GM19238 (cell line): Measurements from ENCODE around the gene KIF5C.
"Not testable (repeated sequence)": the region's sequence is repeated elsewhere in the genome, so short reads cannot be mapped to it uniquely, and the experiment has no call there.

ENCODE experiments used
- DNase-seq: peaks from one replicate; pipeline ENCODE4 v3.0.0; 2011; ENCODE audit warnings: low spot score; ENCODE audit not compliant: insufficient read length

Gene KIF5C

DNA sequence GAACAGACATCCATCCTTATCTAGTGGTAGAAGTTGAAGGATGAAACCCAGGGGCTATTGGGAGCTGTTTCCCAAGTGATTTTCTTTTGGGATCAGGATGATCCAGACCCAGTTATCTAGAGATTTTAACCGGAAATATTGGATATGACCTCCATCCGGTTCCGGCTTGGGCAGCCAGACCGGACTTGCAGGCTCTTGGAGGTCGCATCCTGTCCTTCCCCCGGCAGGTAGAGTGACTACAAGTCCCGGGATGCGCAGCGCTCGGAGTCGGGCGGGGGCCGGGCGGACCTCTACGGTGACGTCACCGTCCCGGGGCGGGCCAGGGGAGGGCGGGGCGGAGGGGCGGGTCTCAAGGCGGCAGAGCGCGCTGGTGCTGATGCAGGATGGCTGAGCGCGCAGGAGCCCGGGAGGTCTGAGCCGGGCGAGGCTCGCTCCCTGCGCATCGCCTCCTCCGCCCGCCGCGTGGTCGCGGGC lies at the start of gene KIF5C:
TSS of gene KIF5C (plus strand) at position 360 of the 474 bp plus-strand sequence. CDS start 391 bp downstream, outside the sequence.
- peak; percentile 84 for DNase-seq

DNA sequence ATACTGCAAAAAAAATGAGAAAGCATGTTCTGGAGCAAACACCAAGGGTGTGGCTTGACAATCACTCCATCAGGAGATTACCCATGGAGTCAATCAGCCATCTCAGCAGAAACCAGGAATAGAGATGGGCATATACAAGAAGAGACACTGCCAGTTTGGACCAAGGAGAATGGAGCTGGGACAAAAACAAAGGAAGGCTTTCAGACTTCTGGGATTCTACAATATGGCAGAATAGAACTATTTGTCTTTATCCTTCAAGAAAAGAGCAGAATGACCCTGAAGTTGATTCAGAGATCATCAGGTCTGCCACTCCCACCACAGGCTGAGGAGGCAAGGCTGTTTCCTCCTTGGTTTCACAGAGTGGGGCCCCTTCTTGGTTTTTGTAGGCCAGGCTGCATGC lies 48.2 kb upstream of the KIF5C start:
- no peak for DNase-seq

DNA sequence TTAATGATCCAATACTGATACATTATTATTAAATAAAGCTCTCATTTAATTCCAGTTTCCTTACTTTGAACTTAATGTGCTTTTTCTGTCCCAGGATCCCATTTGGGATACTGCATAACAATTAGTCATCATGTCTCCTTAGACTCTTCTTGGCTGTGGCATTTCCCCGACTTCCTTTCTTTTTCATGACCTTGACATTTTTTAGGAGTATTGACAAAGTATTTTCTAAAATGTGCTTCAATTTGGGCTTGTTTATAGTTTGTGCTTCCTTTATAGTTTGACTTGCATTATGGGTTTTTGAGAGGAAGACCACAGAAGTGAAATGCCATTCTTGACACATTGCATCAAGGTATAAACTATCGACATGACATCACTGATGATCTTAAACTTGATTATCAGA lies 46.1 kb upstream of the KIF5C start:
- DNase-seq, result no peak

DNA sequence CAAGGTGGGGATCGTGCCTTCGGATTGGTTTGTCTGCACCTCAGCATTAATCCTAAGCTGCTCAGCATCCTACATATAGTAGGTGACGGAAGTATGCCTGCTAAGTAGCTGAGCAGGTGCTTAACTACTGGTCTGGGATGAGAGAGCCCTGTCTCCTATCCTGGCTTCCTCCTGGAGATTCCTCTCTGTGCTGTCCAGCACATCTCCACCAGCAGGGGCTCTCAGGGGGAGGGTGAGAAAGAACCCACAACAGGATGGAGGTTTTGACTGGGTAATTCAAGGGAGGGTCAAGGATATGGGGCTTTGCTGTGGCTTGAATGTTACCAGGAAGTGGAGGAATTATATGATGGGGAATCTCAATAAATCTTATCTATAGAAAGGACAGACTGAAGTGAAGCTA lies 45.4 kb upstream of the KIF5C start:
- no peak for DNase-seq

DNA sequence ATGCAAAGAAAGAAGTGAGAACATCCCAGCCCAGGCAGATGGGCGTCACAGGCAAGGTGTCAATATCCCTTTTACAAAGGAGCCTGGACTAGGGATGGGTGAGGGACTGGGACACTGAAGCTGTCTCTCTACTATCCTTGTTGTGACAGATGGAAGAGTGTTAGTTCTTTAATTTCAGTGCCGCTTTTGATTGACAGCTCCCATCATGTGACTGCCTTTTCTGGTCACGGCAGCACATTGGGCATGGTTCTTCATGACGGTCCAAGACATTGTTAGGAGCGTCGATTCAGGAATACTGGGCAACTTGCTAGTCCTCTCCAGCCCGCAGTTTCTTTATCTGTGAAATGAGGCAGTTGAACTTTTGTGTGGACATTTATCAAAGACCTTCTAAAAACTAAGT lies 42.4 kb upstream of the KIF5C start:
- no peak for DNase-seq

DNA sequence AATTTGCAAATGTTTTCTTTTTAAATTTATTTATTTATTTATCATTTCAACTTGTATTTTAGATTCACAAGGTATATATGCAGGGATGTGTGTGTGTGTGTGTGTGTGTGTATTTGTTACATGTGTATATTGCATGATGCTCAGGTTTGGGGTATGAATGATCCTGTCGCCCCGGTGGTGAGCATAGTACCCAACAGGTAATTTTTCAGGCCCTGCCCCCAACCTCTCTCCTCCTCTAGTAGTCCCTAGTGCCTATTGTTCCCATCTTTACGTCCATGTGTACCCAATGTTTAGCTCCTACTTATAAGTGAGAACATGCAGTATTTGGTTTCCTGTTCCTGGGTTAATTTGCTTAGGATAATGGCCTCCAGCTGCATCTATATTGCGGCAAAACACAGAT lies 33.0 kb upstream of the KIF5C start:
- no peak for DNase-seq

DNA sequence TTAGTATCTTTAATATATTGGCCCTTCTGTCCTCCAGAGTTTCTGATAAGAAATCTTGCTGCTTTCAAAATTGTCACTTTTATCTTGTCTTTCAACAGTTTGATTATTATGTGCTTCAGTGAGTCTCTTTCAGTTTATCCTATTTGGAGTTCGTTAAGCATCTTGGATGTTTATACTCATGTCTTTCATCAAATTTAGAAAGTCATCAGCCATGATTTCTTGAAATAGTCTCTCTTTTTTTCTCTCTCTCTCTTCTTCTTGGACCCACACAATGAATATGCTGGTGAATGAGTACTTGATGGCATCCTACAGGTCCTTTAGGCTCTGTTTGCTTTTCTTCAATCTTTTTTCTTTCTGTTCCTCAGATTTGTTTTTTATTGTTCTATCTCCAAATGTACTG lies 26.9 kb upstream of the KIF5C start:
- DNase-seq, result no peak

DNA sequence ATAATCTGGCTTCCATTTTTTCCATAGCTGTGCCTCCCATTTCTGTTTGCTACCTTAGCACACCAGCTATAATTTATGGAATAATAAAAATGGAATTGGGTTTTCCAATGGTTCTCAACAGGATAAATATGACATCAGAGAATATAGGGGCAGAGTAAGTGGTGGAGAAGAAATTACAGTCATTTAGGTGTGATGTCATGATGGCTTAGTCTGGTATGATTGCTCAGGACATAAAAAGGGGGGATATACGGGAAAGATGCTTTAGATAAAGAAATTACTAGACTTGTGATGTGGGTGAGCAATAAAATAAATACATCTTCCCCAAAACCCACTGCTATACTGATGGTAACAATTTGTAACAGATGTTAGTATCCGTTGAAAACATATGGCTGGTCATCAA lies 21.6 kb upstream of the KIF5C start:
- DNase-seq, result no peak

DNA sequence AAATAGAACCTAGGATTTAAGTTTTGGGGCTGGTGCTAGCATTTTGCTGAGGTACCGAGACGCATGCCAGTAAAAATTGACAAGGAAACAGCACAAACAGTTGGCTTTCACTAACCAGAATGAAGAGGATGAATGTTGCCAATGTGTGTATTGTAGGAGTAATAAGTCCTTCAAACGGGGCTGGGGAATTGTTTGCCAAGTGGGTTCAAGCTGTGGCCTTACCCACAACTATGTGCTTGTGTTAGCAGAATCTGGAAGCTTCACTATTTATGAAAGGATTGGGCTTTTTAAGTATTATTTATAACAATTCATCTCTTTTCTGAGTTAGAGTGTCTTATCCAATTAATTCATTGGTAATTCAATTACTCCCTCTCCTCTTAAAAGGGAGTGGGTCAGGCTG lies 15.0 kb upstream of the KIF5C start:
- no peak for DNase-seq

DNA sequence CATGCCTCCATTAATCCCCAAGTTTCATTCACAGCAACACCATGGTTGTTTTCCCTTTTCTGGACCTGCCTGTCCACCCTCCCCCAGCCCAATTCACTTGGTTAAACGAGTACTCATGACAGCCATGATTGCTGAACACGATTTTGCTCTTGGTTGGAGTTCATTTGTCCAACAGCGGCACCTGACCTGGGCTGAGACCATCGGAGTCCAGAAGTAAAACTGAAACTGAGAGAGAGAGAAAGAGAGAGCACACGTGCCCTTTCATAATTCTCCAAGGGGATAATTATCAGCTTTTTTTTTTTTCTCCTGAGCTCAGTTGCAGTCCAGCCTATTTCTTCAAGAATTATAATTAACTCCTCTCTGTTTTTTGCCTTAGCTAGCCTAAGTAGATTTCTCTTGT lies 13.7 kb upstream of the KIF5C start:
- no peak for DNase-seq

DNA sequence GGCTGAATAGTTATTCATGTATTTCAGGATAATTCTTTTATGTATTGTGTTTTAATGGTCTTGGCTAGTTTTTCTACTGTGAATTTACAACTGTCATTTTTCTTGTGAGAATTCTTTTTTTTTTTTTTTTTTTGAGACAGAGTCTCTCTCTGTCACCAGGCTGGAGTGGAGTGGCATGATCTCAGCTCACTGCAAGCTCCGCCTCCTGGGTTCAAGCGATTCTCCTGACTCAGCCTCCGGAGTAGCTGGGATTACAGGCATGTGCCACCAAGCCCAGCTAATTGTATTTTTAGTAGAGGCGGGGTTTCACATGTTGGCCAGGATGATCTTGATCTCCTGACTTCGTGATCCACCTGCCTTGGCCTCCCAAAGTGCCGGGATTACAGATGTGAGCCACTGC lies 12.5 kb upstream of the KIF5C start:
- DNase-seq, result not testable (repeated sequence)

DNA sequence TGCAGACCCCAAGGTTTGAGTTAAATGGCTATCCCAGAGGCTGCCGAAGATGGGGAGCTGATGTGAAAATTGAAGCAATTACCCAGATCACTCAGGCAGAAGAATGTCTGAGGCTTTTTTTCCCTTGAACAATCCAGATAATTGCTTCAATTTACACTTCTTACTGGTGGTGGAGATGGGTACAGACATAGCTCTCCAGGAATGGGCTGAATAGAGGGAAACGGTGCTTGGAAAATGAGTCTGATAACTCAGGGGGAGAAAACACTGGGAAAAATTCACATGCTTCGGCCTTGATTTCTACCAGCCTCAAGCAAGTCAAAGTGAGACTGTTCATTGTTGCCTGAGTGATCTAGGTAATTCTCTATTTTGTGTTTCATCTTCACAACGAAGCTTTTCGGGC lies 9.5 kb upstream of the KIF5C start:
- no peak for DNase-seq

DNA sequence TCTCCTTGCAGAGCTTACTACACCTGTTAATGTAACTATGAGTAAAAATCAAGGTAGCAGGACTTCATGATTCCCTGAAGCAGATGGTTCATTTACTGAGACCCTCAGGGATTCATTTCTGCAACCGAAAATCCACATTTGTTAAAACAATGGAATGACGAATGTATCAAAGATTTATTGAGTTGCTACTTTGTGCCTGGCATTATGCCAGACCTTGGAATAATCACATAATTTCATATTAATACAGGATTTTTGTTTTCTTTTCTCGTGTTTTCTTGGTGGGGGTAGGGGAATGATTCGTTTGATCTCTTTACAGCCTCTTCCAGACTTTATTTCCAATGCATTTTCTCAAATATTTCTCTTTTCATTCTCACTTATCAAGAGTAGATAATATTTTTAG lies 8.9 kb upstream of the KIF5C start:
- no peak for DNase-seq

DNA sequence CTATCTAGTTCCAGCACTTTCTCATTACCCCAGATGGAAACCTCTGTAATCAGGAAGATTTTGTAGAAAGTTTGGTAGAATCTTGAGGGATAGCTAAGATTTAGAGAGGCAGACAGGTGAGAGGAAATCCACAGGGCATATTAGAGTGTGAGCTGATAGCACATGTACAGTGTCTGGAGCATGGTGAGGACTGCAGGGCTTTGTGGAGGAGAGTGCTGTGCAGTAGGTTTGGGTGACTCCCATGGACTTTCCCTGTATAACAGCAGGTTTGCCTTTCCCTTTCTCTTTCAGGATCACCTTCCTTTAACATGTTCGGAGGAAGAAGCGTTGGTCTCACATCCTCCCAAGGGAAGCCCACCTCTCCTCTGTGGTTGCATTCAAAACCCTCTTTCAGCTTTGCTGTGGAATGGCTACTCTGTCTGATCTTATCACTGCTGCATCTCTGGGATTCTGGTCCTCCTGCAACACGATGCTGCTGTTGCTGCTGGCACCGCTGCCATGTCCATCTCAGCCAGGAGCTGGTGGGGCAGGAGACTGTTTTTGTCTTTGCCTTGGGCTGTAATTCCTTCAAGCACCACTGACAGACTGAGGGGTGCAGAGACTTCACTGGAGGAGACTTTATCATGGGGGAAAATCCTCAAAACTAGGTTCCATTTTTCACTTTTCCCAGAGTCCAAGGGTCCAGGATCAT lies 7.8 kb upstream of the KIF5C start:
- no peak for DNase-seq

DNA sequence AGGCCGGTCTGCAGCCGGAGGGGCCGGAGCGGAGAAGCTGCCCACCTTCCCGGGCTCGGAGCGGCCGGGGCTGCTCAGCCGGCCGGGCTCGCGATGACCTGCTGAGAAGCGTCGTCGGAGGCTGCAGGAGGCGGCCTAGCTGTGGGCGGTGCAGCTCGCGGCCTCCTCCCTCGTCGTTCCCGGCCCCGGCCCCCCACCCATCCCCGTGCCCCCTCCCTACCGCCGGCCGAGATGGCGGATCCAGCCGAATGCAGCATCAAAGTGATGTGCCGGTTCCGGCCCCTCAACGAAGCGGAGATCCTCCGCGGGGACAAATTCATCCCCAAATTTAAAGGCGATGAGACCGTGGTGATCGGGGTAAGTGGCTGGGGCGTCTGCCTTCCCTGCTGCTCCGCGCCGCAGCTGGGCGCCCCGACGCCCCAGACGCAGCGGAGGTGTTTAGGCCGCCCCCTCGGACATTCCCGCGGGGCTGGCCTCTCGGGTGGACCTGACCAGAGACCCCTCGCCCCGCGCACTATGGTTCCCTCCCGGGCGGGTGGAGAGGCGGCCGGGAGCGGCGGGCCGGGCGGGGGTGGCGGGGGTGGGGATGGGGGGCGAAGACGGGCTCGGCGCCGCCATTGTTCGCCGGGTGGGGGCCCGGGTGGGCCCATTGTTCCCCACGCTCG lies 492 bp downstream of the KIF5C start:
- DNase-seq, result no peak

DNA sequence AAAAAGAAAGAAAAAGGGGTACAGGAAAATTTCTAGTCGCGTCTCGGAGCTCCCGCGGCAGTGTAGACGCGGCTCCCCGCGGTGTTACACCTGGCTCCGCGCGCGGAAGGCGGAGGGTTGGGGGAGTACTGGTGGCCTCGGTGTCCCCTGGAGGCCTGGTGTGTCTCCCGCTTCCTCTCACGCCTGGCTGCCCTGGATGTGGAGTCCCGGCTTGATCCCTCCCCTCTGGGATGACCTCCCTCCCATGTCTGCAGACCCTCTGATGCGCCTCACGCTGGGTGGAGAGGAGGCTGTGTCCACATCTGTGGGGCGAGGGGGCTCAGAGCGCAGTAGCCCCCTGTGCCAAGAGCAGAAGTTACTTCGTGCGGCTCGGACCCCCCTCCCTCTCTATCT lies 1.2 kb downstream of the KIF5C start:
- DNase-seq, result no peak

DNA sequence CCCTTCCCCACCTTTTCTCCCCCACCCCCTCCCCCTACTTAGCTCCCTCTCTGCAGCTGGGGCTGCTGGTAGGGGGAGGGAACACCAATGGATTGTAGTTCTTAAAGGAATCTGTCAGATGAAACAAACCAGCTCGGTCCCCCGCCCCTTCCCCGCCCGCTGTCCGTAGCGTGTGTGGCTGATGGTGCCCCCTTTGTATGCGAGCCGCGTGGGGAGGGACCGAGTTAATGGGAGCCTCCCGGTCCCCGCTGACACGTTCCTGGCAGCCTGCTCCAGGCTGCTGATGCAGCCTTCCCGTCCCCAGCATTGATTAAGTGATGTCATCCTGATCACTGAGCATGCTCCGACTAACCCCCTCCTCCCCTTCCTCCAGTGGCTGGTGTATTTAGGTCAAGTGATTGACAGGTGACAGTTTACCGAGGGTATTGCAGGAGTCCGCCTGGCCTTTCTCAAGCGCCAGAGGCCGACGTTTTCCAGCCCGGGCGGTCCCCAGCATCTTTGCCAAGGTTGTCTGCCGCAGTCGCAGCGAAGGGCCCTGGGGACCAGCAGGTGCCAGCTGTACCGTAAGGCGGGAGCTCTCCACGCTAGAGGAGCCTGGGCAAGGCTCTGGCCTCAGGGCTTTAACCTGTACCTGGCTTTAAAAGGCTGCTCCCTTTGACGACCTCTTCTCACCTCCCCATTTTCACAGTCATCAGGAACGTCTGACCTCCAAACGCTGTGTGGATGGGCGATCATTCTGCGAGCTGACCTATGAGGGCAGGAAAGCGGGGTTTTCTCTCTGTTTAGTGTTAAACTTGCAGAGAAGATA lies 1.8 kb downstream of the KIF5C start:
- no peak for DNase-seq

DNA sequence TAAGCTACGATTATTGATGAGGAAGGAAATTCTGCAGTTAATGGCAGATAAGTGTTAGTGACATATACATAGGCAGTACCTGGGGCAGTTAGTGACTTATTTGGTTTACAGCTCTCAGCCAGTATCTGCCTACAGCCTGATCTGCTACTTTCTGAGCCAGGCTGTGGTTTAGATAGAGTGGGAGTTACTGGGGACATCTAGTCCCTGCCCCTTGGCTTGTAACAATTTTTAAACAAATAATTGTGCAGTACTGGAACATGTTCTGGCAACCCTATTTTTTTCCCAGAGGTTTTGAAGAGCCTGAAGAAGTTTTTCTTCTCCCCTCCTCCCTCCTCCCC lies 2.3 kb downstream of the KIF5C start:
- no peak for DNase-seq

DNA sequence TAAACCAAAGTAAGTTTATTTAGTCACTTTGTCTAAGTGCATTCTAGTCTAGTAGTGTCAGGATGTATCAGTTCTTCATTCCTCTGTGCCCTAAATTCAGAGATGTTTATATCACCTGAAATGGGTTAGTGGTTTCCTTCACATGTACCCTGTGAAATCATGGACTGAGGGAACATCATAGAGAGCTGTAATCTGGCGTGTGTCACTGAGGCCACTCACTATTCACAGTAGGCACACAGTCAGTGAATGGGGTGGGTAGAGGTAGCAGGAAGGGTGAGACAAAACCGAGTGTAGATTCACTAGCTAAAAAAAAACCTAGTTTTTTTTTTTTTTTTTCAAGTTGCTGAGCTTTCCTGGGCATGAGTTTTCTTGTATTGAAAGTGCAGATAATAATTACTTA lies 5.6 kb downstream of the KIF5C start:
- DNase-seq, result no peak

DNA sequence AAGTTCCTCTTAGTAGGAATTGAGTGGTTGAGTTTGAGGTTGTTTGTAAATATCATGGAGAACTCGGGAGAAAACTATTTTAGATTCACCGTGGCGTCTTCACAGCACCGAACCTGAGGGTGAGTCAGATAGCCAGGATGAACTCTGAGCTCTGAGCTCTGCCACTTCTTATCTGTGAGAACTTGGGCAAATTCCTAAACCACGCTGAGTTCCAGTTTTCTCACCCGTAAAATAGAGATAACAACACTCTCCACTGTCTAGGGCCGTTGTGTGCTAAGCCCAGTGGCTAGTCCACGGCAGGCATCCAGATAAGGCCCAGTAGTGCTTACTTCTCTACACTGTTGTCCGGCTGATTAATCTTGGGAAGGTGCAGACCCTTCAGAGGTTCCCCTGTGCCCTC lies 7.0 kb downstream of the KIF5C start:
- no peak for DNase-seq

DNA sequence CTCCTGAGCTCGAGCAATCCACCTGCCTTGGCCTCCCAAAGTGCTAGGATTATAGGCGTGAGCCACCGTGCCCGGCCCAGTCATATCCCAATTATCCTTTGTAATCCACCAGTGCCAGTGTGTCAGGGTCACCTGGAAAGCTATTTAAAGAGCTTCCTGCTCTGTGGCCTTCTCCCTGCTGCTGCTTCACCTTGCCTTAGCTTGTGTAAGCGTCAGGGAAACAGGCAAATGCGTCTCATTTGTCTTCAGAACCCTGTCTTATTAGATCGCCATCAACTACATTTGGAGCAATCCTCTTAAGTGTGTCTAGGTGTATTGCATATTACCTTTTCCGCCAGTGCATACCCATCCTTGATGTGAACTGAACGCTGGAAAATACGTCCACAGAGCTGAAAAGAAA lies 10.2 kb downstream of the KIF5C start:
- DNase-seq, result no peak

DNA sequence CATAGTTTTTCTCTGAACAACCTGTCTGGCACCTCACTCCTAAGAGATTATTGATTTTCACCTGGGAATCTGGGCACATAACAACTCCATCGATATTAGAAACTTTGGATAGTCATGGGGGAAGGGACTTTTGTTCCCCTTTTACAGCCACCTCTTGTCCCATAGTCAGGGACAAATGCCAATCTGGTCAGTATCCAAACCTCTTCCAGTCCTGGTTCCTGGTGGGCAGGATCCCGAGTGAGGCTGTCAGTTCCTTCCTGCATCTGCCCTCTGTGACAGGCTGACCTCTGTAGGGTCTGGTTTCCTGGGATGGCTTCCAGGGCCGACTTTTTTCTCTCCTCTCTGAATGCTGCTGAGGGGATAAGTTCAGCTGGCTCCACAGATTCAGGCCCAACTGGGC lies 11.0 kb downstream of the KIF5C start:
- DNase-seq, result no peak
